HFFc6 (cell line): ENCODE results near the gene DISC1. TPM values are rescaled to one million over a fixed set of nuclear protein-coding genes. Genes with fewer than 3 reads are reported as not detected.

Experiments used
- DNase-seq: peaks from one replicate; pipeline ENCODE4 v3.0.0-alpha.2; 2018
- H3K27ac Mint-ChIP-seq: 2 replicates; pipeline ENCODE4 v1.8.0; 2020; ENCODE audit warnings: mild to moderate bottlenecking, mixed read lengths
- H3K27me3 Mint-ChIP-seq: 2 replicates; pipeline ENCODE4 v1.8.0; 2021; ENCODE audit warnings: mild to moderate bottlenecking, moderate library complexity, mixed read lengths; ENCODE audit not compliant: insufficient read depth
- H3K36me3 Mint-ChIP-seq: 2 replicates; pipeline ENCODE4 v1.8.0; 2021; ENCODE audit warnings: low read depth, mixed read lengths
- H3K4me1 Mint-ChIP-seq: 2 replicates; pipeline ENCODE4 v1.8.0; 2020; ENCODE audit warnings: low read depth, mixed read lengths
- H3K4me3 Mint-ChIP-seq: 2 replicates; pipeline ENCODE4 v1.8.0; 2020; ENCODE audit warnings: mild to moderate bottlenecking, moderate library complexity, mixed read lengths
- H3K9me3 Mint-ChIP-seq: 2 replicates; pipeline ENCODE4 v1.8.0; 2020; ENCODE audit warnings: mild to moderate bottlenecking, mixed read lengths
- CTCF ChIP-seq: fragments of 200-600 bp; sonication (generic); IDR thresholded peaks from 2 replicates; pipeline ENCODE4 v1.5.0; 2021; ENCODE audit warnings: antibody characterized with exemption, mild to moderate bottlenecking
- total RNA-seq, 6 experiments: library from RNA; stranded (reverse); fragmentation: NEBNext Ultra II Directional; extraction: Animal tissue kit (Norgen Biotek cat#: 25700); gene quantifications; 2 replicates in 1 of 6; 3 replicates in 5 of 6; pipeline ENCODE4 v1.2.3, GENCODE V29; 2021

The DISC1 gene
- total RNA-seq, 6 experiments from 2014 or later, result 1.3 to 4.3 (median 1.9) TPM

GRCh38 chr1:231767471-231767870 is 140.9 kb downstream of the DISC1 start:
- no peak overlapping the region for H3K4me3 Mint-ChIP-seq
- TF ChIP-seq CTCF, result no peak
- peaks cover 4% of the 10 kb centered on the region; the same call in 1 of the 2 replicates for H3K36me3 Mint-ChIP-seq
- no peaks in the 10 kb centered on the region for H3K9me3 Mint-ChIP-seq
- H3K27ac Mint-ChIP-seq, result no peak overlapping the region
- no peaks in the 10 kb centered on the region for H3K4me1 Mint-ChIP-seq
- peaks cover 2% of the 10 kb centered on the region; the same call in 1 of the 2 replicates for H3K27me3 Mint-ChIP-seq
- DNase-seq, result no peak

DNA sequence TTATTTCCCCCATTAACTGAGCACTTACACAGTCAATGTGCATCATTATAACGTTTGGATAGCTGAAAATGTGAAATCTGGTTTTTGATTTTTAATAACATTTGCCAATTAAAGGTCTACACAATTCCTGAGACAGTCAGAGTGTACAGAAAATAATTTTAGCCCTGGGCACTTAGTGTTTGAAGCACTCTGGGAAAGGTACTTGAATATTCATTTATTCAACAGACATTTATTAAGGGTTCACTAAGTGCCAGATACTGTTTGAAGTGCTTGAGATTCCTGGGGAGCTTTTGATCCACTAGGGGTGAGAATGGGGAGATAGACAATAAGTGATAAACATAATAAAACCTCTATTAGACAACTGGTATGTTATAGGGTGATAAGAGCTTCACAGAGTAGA is 141.8 kb downstream of the DISC1 start:
- Mint-ChIP-seq H3K27me3 (peaks cover 2% of the 10 kb centered on the region; the same call in 1 of the 2 replicates), H3K27ac (no peak overlapping the region), H3K4me3 (no peak overlapping the region), H3K4me1 (no peaks in the 10 kb centered on the region), H3K36me3 (peaks cover 8% of the 10 kb centered on the region; the same call in 1 of the 2 replicates), H3K9me3 (no peaks in the 10 kb centered on the region)
- TF ChIP-seq CTCF, result no peak
- no peak for DNase-seq

GRCh38 chr1:231770506-231771175 is 144.1 kb downstream of the DISC1 start:
- peaks cover 2% of the 10 kb centered on the region; the same call in 1 of the 2 replicates for H3K27me3 Mint-ChIP-seq
- no peak overlapping the region for H3K4me3 Mint-ChIP-seq
- H3K36me3 Mint-ChIP-seq, result peaks cover 8% of the 10 kb centered on the region; the same call in 1 of the 2 replicates
- peaks cover 10% of the 10 kb centered on the region for H3K4me1 Mint-ChIP-seq
- H3K9me3 Mint-ChIP-seq, result no peaks in the 10 kb centered on the region
- no peak for DNase-seq
- TF ChIP-seq CTCF, result no peak
- no peak overlapping the region for H3K27ac Mint-ChIP-seq

- DNase-seq, result no peak
- H3K27ac Mint-ChIP-seq, result no peak overlapping the region
- peaks cover 8% of the 10 kb centered on the region; the same call in 1 of the 2 replicates for H3K36me3 Mint-ChIP-seq
- no peaks in the 10 kb centered on the region for H3K9me3 Mint-ChIP-seq
- no peak overlapping the region for H3K4me3 Mint-ChIP-seq
- peaks cover 41% of the 10 kb centered on the region for H3K4me1 Mint-ChIP-seq
- H3K27me3 Mint-ChIP-seq, result no peaks in the 10 kb centered on the region; the same call in 1 of the 2 replicates
- no peak for TF ChIP-seq CTCF
Measured at GRCh38 chr1:231774719-231775335, 148.2 kb downstream of the DISC1 start.

DNA sequence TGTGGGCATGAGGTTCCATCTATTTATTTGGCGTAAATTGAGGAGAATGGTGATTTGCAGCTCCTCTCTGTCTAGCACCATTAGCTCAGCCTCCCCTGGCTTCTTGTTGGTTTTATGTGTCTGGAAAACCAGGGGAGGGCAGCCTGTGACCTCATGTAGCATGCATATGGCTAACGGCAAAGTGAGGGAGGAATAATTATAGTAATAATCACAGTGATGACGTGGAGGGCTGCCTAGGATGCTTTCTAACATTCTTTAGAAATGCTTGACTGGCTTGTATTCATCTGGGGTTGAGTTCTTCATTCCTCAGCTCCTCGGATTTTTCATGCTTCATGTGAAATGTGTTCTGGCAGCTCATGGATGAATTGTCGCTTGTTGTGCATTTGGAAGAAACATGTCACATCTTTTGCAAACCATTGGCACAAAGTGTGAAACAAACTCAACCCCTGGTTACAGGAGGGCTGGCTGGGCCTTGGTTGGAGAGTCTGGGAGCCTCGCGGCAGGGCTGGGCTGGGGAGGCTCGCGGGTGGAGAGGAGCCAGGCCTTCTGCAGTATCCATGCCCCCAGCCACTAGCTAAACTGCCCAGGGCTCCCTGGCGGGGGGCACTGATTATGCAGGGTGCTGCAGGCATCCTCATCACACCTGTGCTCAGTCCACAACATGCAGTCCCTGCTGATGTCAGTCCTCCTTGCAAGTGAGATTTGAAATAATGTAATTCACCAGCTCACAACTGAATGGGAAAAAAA is 149.6 kb downstream of the DISC1 start:
- DNase-seq, result peak; percentile 77
- no peaks in the 10 kb centered on the region for H3K9me3 Mint-ChIP-seq
- TF ChIP-seq CTCF, result peak; percentile 17; the same call in 1 of the 2 replicates
- 0 out of 2 replicates have a peak overlapping the region, but pooled peaks have one; percentile 34 for H3K4me3 Mint-ChIP-seq
- H3K4me1 Mint-ChIP-seq, result peaks cover 41% of the 10 kb centered on the region
- H3K27me3 Mint-ChIP-seq, result no peaks in the 10 kb centered on the region; the same call in 1 of the 2 replicates
- H3K27ac Mint-ChIP-seq, result peak overlapping the region; percentile 72
- peaks cover 8% of the 10 kb centered on the region; the same call in 1 of the 2 replicates for H3K36me3 Mint-ChIP-seq
